Neural progenitor cell (in vitro differentiated cells): Measurements from ENCODE around the gene HERC5. TPM values are rescaled to one million over a fixed set of nuclear protein-coding genes. Genes with fewer than 3 reads are reported as not detected.

Experiments
- DNase-seq: peaks from one replicate; pipeline ENCODE4 v3.0.0-alpha.2; 2016; ENCODE audit warnings: low spot score
- H2AFZ ChIP-seq: fragments of 200-600 bp; sonication (generic); replicated peaks from 2 replicates; pipeline ENCODE4 v1.6.1; 2016; ENCODE audit warnings: antibody characterized with exemption
- H3F3A ChIP-seq: fragments of 200-600 bp; sonication (generic); 2 replicates; pipeline ENCODE4 v1.6.1; 2016; ENCODE audit warnings: antibody characterized with exemption, low read depth
- H3K27ac ChIP-seq: fragments of 200-600 bp; sonication (generic); 2 replicates; pipeline ENCODE4 v1.5.1; 2016; ENCODE audit warnings: mild to moderate bottlenecking
- H3K27me3 ChIP-seq: fragments of 200-600 bp; sonication (generic); 2 replicates; pipeline ENCODE4 v1.6.1; 2016; ENCODE audit warnings: mild to moderate bottlenecking, moderate library complexity
- H3K36me3 ChIP-seq: fragments of 200-600 bp; sonication (generic); 2 replicates; pipeline ENCODE4 v1.5.1; 2016
- H3K4me1 ChIP-seq: fragments of 200-600 bp; sonication (generic); 2 replicates; pipeline ENCODE4 v1.6.1; 2016; ENCODE audit warnings: mixed run types
- H3K4me2 ChIP-seq: fragments of 200-600 bp; sonication (generic); 2 replicates; pipeline ENCODE4 v1.6.1; 2016
- H3K4me3 ChIP-seq: fragments of 200-600 bp; sonication (generic); 2 replicates; pipeline ENCODE4 v1.5.1; 2016
- H3K79me2 ChIP-seq: fragments of 200-600 bp; sonication (generic); 2 replicates; pipeline ENCODE4 v1.6.1; 2016; ENCODE audit warnings: low read depth
- H3K9ac ChIP-seq: fragments of 200-600 bp; sonication (generic); 2 replicates; pipeline ENCODE4 v1.6.1; 2016
- H3K9me3 ChIP-seq: fragments of 200-600 bp; sonication (generic); 2 replicates; pipeline ENCODE4 v1.5.1; 2016; ENCODE audit warnings: low read depth
- H4K20me1 ChIP-seq: fragments of 200-600 bp; sonication (generic); 2 replicates; pipeline ENCODE4 v1.6.1; 2016; ENCODE audit warnings: low read depth
- H3K27ac Mint-ChIP-seq: 3 replicates; pipeline ENCODE4 v1.8.0; 2021; ENCODE audit warnings: mixed read lengths
- H3K27me3 Mint-ChIP-seq: 2 replicates; pipeline ENCODE4 v1.8.0; 2022; ENCODE audit warnings: low read depth, mild to moderate bottlenecking, inconsistent platforms, moderate library complexity, mixed read lengths; ENCODE audit not compliant: insufficient read depth
- H3K36me3 Mint-ChIP-seq: 3 replicates; pipeline ENCODE4 v1.8.0; 2021; ENCODE audit warnings: mixed read lengths
- H3K4me1 Mint-ChIP-seq: 3 replicates; pipeline ENCODE4 v1.8.0; 2021; ENCODE audit warnings: mixed read lengths
- H3K4me3 Mint-ChIP-seq: 3 replicates; pipeline ENCODE4 v1.8.0; 2021; ENCODE audit warnings: mild to moderate bottlenecking, moderate library complexity, mixed read lengths
- H3K9me3 Mint-ChIP-seq: 3 replicates; pipeline ENCODE4 v1.8.0; 2020; ENCODE audit warnings: mixed read lengths
- EZH2 ChIP-seq: fragments of 200-600 bp; sonication (generic); IDR thresholded peaks from 2 replicates; pipeline ENCODE4 v1.6.1; 2017; ENCODE audit warnings: antibody characterized with exemption, mild to moderate bottlenecking, moderate library complexity
- EZH2phosphoT487 ChIP-seq: fragments of 200-600 bp; sonication (generic); IDR thresholded peaks from 2 replicates; pipeline ENCODE4 v1.6.1; 2017; ENCODE audit warnings: antibody characterized with exemption
- total RNA-seq: library from RNA; depleted of rRNA; stranded (reverse); fragments of >200 nt; gene quantifications from 2 replicates; pipeline ENCODE4 v1.2.3, GENCODE V29; 2015; ENCODE audit warnings: low replicate concordance
- TF ChIP-seq, protein P1 (sequence below): fragments of 200-600 bp; sonication (generic); IDR thresholded peaks from 2 replicates; pipeline ENCODE4 v1.5.1; 2017; ENCODE audit warnings: antibody characterized with exemption, mild to moderate bottlenecking

The HERC5 gene
- total RNA-seq, 1 donor from 2014 or later, result 6.6 TPM

DNA sequence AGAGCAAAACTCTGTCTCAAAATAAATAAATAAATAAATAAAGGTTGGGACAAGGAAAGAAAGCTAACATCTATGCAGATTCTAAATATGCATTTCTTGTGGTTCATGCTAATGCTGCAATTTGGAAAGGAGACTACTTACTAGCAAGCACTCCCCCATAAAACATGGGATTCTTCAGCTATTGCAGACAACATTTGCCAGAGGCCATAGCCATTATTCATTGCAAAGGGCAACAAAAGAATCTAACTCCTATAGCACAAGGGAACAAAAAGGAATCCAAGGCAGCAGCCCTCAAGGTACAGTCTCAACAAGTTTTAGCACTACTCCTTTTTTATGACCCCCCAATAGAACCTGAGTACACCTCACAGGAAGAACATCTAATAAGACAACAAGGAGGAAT lies 8.0 kb upstream of the HERC5 start:
- Histone ChIP-seq H3K27ac (no peak overlapping the region), H3K4me2 (no peak overlapping the region), H4K20me1 (no peaks in the 10 kb centered on the region), H3K4me3 (no peak overlapping the region), H2AFZ (no peak overlapping the region), H3K79me2 (no peaks in the 10 kb centered on the region), H3K27me3 (no peaks in the 10 kb centered on the region), H3K9ac (no peak overlapping the region), H3K9me3 (no peaks in the 10 kb centered on the region), H3F3A (no peaks in the 10 kb centered on the region), H3K36me3 (no peaks in the 10 kb centered on the region), H3K4me1 (no peaks in the 10 kb centered on the region)
- Mint-ChIP-seq H3K36me3 (no peaks in the 10 kb centered on the region), H3K9me3 (peaks cover 2% of the 10 kb centered on the region), H3K4me3 (no peak overlapping the region), H3K4me1 (peaks cover 3% of the 10 kb centered on the region), H3K27ac (no peak overlapping the region), H3K27me3 (peaks cover 2% of the 10 kb centered on the region)
- no peak for DNase-seq
- no peak for TF ChIP-seq EZH2phosphoT487
- no peak for TF ChIP-seq EZH2
- TF ChIP-seq, protein P1, sequence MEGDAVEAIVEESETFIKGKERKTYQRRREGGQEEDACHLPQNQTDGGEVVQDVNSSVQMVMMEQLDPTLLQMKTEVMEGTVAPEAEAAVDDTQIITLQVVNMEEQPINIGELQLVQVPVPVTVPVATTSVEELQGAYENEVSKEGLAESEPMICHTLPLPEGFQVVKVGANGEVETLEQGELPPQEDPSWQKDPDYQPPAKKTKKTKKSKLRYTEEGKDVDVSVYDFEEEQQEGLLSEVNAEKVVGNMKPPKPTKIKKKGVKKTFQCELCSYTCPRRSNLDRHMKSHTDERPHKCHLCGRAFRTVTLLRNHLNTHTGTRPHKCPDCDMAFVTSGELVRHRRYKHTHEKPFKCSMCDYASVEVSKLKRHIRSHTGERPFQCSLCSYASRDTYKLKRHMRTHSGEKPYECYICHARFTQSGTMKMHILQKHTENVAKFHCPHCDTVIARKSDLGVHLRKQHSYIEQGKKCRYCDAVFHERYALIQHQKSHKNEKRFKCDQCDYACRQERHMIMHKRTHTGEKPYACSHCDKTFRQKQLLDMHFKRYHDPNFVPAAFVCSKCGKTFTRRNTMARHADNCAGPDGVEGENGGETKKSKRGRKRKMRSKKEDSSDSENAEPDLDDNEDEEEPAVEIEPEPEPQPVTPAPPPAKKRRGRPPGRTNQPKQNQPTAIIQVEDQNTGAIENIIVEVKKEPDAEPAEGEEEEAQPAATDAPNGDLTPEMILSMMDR, result no peak

DNA sequence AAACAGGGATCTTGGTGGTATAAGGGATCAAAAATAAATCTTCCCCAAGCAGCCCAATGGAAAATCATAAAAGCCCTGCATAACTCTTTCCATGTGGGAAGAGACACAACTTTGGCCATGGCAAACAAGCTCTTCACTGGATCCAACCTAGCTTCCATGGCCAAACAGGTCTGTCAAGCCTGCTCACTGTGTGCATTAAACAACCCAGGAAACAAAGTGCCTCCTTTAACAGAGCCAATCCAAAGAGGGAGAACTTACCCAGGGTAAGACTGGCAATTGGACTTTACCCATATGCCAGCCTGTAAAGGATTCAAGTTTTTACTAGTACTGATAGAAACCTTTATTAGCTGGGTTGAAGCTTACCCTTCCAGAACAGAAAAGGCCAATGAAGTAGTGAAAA lies 7.6 kb upstream of the HERC5 start:
- Histone ChIP-seq H3K79me2 (no peaks in the 10 kb centered on the region), H3K9ac (no peak overlapping the region), H3K4me2 (no peak overlapping the region), H3K4me1 (no peaks in the 10 kb centered on the region), H3K9me3 (no peaks in the 10 kb centered on the region), H4K20me1 (no peaks in the 10 kb centered on the region), H2AFZ (no peak overlapping the region), H3K27ac (no peak overlapping the region), H3K4me3 (no peak overlapping the region), H3K27me3 (no peaks in the 10 kb centered on the region), H3F3A (no peaks in the 10 kb centered on the region), H3K36me3 (no peaks in the 10 kb centered on the region)
- no peaks in the 10 kb centered on the region for H3K36me3 Mint-ChIP-seq
- no peak for DNase-seq
- TF ChIP-seq EZH2 (no peak), EZH2phosphoT487 (no peak)
- TF ChIP-seq, protein P1, result no peak
- H3K4me3 Mint-ChIP-seq, result no peak overlapping the region
- H3K27ac Mint-ChIP-seq, result no peak overlapping the region
- H3K4me1 Mint-ChIP-seq, result peaks cover 3% of the 10 kb centered on the region
- peaks cover 2% of the 10 kb centered on the region for H3K9me3 Mint-ChIP-seq
- peaks cover 2% of the 10 kb centered on the region for H3K27me3 Mint-ChIP-seq

DNA sequence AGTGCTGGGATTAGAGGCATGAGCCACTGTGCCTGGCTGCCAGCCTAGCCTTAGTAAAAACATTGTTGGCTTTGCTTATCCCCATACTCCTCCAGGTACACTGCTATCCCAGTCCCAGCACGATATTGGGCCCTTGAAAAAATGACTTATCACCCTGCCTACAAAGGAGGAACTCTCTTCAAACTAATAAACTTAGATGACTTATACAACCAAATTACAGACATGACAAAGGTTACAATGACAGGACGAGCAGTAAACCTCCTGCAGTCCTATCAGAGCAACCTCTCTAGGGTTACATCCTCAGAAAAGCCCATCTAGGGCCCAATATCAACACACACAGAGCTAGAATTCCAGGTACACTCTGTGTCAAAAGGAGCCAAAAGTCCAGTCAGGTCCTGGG lies 5.7 kb upstream of the HERC5 start:
- no peak overlapping the region for H3K27ac Mint-ChIP-seq
- Histone ChIP-seq H3K4me2 (no peak overlapping the region), H3F3A (peaks cover 4% of the 10 kb centered on the region), H4K20me1 (no peaks in the 10 kb centered on the region), H2AFZ (no peak overlapping the region), H3K9ac (no peak overlapping the region), H3K4me1 (peaks cover 4% of the 10 kb centered on the region), H3K4me3 (no peak overlapping the region), H3K36me3 (no peaks in the 10 kb centered on the region), H3K79me2 (no peaks in the 10 kb centered on the region), H3K27ac (no peak overlapping the region), H3K27me3 (peaks cover under 1% of the 10 kb centered on the region), H3K9me3 (no peaks in the 10 kb centered on the region)
- no peak for DNase-seq
- peaks cover 3% of the 10 kb centered on the region for H3K4me1 Mint-ChIP-seq
- peaks cover 4% of the 10 kb centered on the region for H3K27me3 Mint-ChIP-seq
- no peak for TF ChIP-seq EZH2
- no peaks in the 10 kb centered on the region for H3K36me3 Mint-ChIP-seq
- H3K9me3 Mint-ChIP-seq, result peaks cover 2% of the 10 kb centered on the region
- H3K4me3 Mint-ChIP-seq, result no peak overlapping the region

DNA sequence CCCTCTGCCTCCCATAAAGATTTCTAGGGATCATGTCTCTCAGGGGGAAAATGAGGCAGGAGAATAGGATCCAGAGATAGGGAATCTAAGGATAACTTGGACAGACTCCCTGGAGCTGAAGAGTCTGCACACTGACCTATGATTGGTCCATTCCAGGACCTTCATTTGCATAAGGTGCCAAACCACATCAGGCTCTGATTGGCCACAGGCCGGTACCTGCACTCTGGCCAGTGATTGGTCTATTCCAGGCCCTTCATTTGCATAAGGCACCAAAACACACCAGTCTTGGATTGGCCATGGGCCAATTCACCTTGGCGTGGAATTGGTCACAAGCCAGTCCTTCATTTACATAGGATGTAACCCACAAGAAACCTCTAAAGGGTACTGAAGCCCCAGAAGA lies 4.0 kb upstream of the HERC5 start:
- Histone ChIP-seq H3K27me3 (peaks cover 18% of the 10 kb centered on the region), H3K79me2 (no peaks in the 10 kb centered on the region), H3K4me1 (peaks cover 4% of the 10 kb centered on the region), H2AFZ (no peak overlapping the region), H3K9ac (no peak overlapping the region), H3K9me3 (no peaks in the 10 kb centered on the region), H3F3A (peaks cover 20% of the 10 kb centered on the region), H3K4me3 (no peak overlapping the region), H3K4me2 (no peak overlapping the region), H3K36me3 (no peaks in the 10 kb centered on the region), H4K20me1 (no peaks in the 10 kb centered on the region), H3K27ac (no peak overlapping the region)
- Mint-ChIP-seq H3K9me3 (peaks cover 2% of the 10 kb centered on the region), H3K4me3 (no peak overlapping the region), H3K4me1 (peaks cover 5% of the 10 kb centered on the region), H3K27ac (no peak overlapping the region), H3K27me3 (peaks cover 15% of the 10 kb centered on the region), H3K36me3 (no peaks in the 10 kb centered on the region)
- TF ChIP-seq, protein P1, result no peak
- TF ChIP-seq EZH2, result no peak
- TF ChIP-seq EZH2phosphoT487, result no peak
- no peak for DNase-seq
